SJCRH30 (cell line): ENCODE measurements around the gene SNAI3. TPM values are rescaled to one million over a fixed set of nuclear protein-coding genes. Genes with fewer than 3 reads are reported as not detected.

ENCODE experiments used
- DNase-seq, 2 experiments: peaks; one replicate each; pipeline ENCODE4 v3.0.0-alpha.2; 2015 to 2020
- H3K27ac ChIP-seq: fragments of 250-450 bp; sonication (Bioruptor Pico); 2 replicates; pipeline ENCODE4 v1.5.1; 2020; ENCODE audit warnings: mild to moderate bottlenecking, moderate library complexity
- H3K27me3 ChIP-seq: fragments of 250-450 bp; sonication (Bioruptor Pico); 2 replicates; pipeline ENCODE4 v1.5.1; 2020; ENCODE audit warnings: mild to moderate bottlenecking, moderate library complexity
- H3K36me3 ChIP-seq: fragments of 250-450 bp; sonication (Bioruptor Pico); 2 replicates; pipeline ENCODE4 v1.5.1; 2020; ENCODE audit warnings: mild to moderate bottlenecking, moderate library complexity
- H3K4me1 ChIP-seq: fragments of 250-450 bp; sonication (Bioruptor Pico); 2 replicates; pipeline ENCODE4 v1.5.1; 2020; ENCODE audit warnings: mild to moderate bottlenecking, moderate library complexity
- H3K4me3 ChIP-seq: fragments of 250-450 bp; sonication (Bioruptor Pico); 2 replicates; pipeline ENCODE4 v1.5.1; 2020; ENCODE audit warnings: mild to moderate bottlenecking, moderate library complexity
- H3K9me3 ChIP-seq: fragments of 250-450 bp; sonication (Bioruptor Pico); replicated peaks from 2 replicates; pipeline ENCODE4 v1.5.1; 2020; ENCODE audit warnings: mild to moderate bottlenecking, moderate library complexity
- total RNA-seq: library from RNA; depleted of rRNA; stranded (reverse); fragments of >200 nt; shearing (Covaris generic); gene quantifications from 2 replicates; pipeline ENCODE4 v1.2.3, GENCODE V29; 2014

SNAI3 gene
- total RNA-seq, 1 experiment from 2014 or later = 0.47 TPM

- H3K27me3 ChIP-seq = no peaks in the 10 kb centered on the region
- no peak overlapping the region for H3K4me3 ChIP-seq
- peaks cover 3% of the 10 kb centered on the region for H3K4me1 ChIP-seq
- no peaks in the 10 kb centered on the region for H3K36me3 ChIP-seq
- no peaks in the 10 kb centered on the region for H3K9me3 ChIP-seq
- DNase-seq = no peak
- no peak overlapping the region for H3K27ac ChIP-seq
Measured at GRCh38 chr16:88725609-88726407, 39.5 kb upstream of the SNAI3 start.

- DNase-seq = no peak
- Histone ChIP-seq H3K27me3 (no peaks in the 10 kb centered on the region), H3K36me3 (peaks cover 1% of the 10 kb centered on the region; the same call in 1 of the 2 replicates), H3K27ac (no peak overlapping the region), H3K9me3 (no peaks in the 10 kb centered on the region), H3K4me3 (no peak overlapping the region), H3K4me1 (no peaks in the 10 kb centered on the region)
Measured at GRCh38 chr16:88724855-88725555, 38.7 kb upstream of the SNAI3 start.

- Histone ChIP-seq H3K27me3 (no peaks in the 10 kb centered on the region), H3K9me3 (no peaks in the 10 kb centered on the region), H3K4me1 (no peaks in the 10 kb centered on the region), H3K4me3 (no peak overlapping the region), H3K36me3 (peaks cover 7% of the 10 kb centered on the region; the same call in 1 of the 2 replicates), H3K27ac (no peak overlapping the region)
- DNase-seq = no peak
Measured at GRCh38 chr16:88723911-88724310, 37.6 kb upstream of the SNAI3 start.

- no peaks in the 10 kb centered on the region for H3K4me1 ChIP-seq
- H3K9me3 ChIP-seq = no peaks in the 10 kb centered on the region
- no peak for DNase-seq
- H3K4me3 ChIP-seq = no peak overlapping the region
- no peaks in the 10 kb centered on the region for H3K27me3 ChIP-seq
- H3K27ac ChIP-seq = no peak overlapping the region
- peaks cover 7% of the 10 kb centered on the region; the same call in 1 of the 2 replicates for H3K36me3 ChIP-seq
Measured at GRCh38 chr16:88723507-88723887, 37.2 kb upstream of the SNAI3 start.

GRCh38 chr16:88722784-88723506 lies 36.6 kb upstream of the SNAI3 start:
- Histone ChIP-seq H3K27me3 (no peaks in the 10 kb centered on the region), H3K36me3 (peaks cover 9% of the 10 kb centered on the region; the same call in 1 of the 2 replicates), H3K9me3 (no peaks in the 10 kb centered on the region), H3K4me1 (no peaks in the 10 kb centered on the region), H3K27ac (no peak overlapping the region), H3K4me3 (no peak overlapping the region)
- DNase-seq = no peak

- H3K27me3 ChIP-seq = no peaks in the 10 kb centered on the region
- no peaks in the 10 kb centered on the region for H3K9me3 ChIP-seq
- peaks cover 9% of the 10 kb centered on the region; the same call in 1 of the 2 replicates for H3K36me3 ChIP-seq
- DNase-seq = no peak
- no peak overlapping the region for H3K4me3 ChIP-seq
- H3K27ac ChIP-seq = no peak overlapping the region
- no peaks in the 10 kb centered on the region for H3K4me1 ChIP-seq
Measured at GRCh38 chr16:88721815-88722755, 35.8 kb upstream of the SNAI3 start.

- Histone ChIP-seq H3K36me3 (peaks cover 9% of the 10 kb centered on the region; the same call in 1 of the 2 replicates), H3K4me1 (no peaks in the 10 kb centered on the region), H3K9me3 (no peaks in the 10 kb centered on the region), H3K27ac (no peak overlapping the region), H3K4me3 (no peak overlapping the region), H3K27me3 (no peaks in the 10 kb centered on the region)
- DNase-seq = no peak
Measured at GRCh38 chr16:88721236-88721635, 34.9 kb upstream of the SNAI3 start.

GRCh38 chr16:88720396-88720970 lies 34.2 kb upstream of the SNAI3 start:
- Histone ChIP-seq H3K4me3 (no peak overlapping the region), H3K27ac (no peak overlapping the region), H3K27me3 (no peaks in the 10 kb centered on the region), H3K36me3 (peaks cover 13% of the 10 kb centered on the region; the same call in 1 of the 2 replicates), H3K9me3 (no peaks in the 10 kb centered on the region), H3K4me1 (no peaks in the 10 kb centered on the region)
- no peak for DNase-seq

- H3K9me3 ChIP-seq = no peaks in the 10 kb centered on the region
- no peaks in the 10 kb centered on the region for H3K4me1 ChIP-seq
- no peaks in the 10 kb centered on the region for H3K27me3 ChIP-seq
- no peak for DNase-seq
- H3K36me3 ChIP-seq = peaks cover 14% of the 10 kb centered on the region; the same call in 1 of the 2 replicates
- no peak overlapping the region for H3K4me3 ChIP-seq
- H3K27ac ChIP-seq = no peak overlapping the region
Measured at GRCh38 chr16:88719933-88720296, 33.6 kb upstream of the SNAI3 start.

GRCh38 chr16:88719267-88719932 lies 33.1 kb upstream of the SNAI3 start:
- H3K27ac ChIP-seq = no peak overlapping the region
- no peaks in the 10 kb centered on the region for H3K27me3 ChIP-seq
- peaks cover 14% of the 10 kb centered on the region; the same call in 1 of the 2 replicates for H3K36me3 ChIP-seq
- no peaks in the 10 kb centered on the region for H3K4me1 ChIP-seq
- H3K4me3 ChIP-seq = no peak overlapping the region
- no peaks in the 10 kb centered on the region for H3K9me3 ChIP-seq
- no peak for DNase-seq

- Histone ChIP-seq H3K9me3 (no peaks in the 10 kb centered on the region), H3K4me1 (no peaks in the 10 kb centered on the region), H3K36me3 (peaks cover 14% of the 10 kb centered on the region; the same call in 1 of the 2 replicates), H3K4me3 (no peak overlapping the region), H3K27ac (no peak overlapping the region), H3K27me3 (no peaks in the 10 kb centered on the region)
- DNase-seq = no peak
Measured at GRCh38 chr16:88718178-88718577, 31.9 kb upstream of the SNAI3 start.

GRCh38 chr16:88716601-88717001 lies 30.3 kb upstream of the SNAI3 start:
- Histone ChIP-seq H3K4me3 (no peak overlapping the region), H3K36me3 (peaks cover 14% of the 10 kb centered on the region; the same call in 1 of the 2 replicates), H3K27ac (no peak overlapping the region), H3K9me3 (no peaks in the 10 kb centered on the region), H3K4me1 (no peaks in the 10 kb centered on the region), H3K27me3 (no peaks in the 10 kb centered on the region)
- no peak for DNase-seq

- Histone ChIP-seq H3K4me3 (no peak overlapping the region), H3K9me3 (no peaks in the 10 kb centered on the region), H3K36me3 (peaks cover 14% of the 10 kb centered on the region; the same call in 1 of the 2 replicates), H3K27ac (no peak overlapping the region), H3K4me1 (no peaks in the 10 kb centered on the region), H3K27me3 (no peaks in the 10 kb centered on the region)
- no peak for DNase-seq
Measured at GRCh38 chr16:88716201-88716600, 29.9 kb upstream of the SNAI3 start.
